PC-3 (cell line): Measurements from ENCODE around the gene PLEKHG4. TPM values are rescaled to one million over a fixed set of nuclear protein-coding genes. Genes with fewer than 3 reads are reported as not detected.

Source experiments
- ATAC-seq: fragments of 200-7000 bp; cut with Tn5 transposase; 2 replicates; pipeline ENCODE4 v1.9.1; 2020; ENCODE audit warnings: mild to moderate bottlenecking, moderate library complexity
- BruUV-seq: library from RNA; stranded (reverse); fragments of 400-500 nt; replicated peaks from 2 replicates; lab custom pipeline; 2021; lab: Mats Ljungman, UMichigan
- CTCF ChIA-PET: fragments of 300-600 bp; sonication (Branson Sonifier 250); formaldehyde crosslinking; loops from one replicate; lab custom pipeline; 2022; ENCODE audit warnings: antibody characterized with exemption; lab: Charles Lee
- POLR2A ChIA-PET: fragments of 300-600 bp; sonication (Branson Sonifier 250); formaldehyde crosslinking; loops from one replicate; lab custom pipeline; 2022; ENCODE audit warnings: antibody characterized with exemption; ENCODE audit not compliant: unreplicated experiment; lab: Charles Lee
- DNase-seq: peaks from one replicate; pipeline ENCODE4 v3.0.0-alpha.2; 2015
- H2AFZ ChIP-seq: fragments of 300-600 bp; sonication (generic); 2 replicates; pipeline ENCODE4 v1.6.0; 2016; ENCODE audit warnings: antibody characterized with exemption, low read length
- H3F3A ChIP-seq: fragments of 300-600 bp; sonication (generic); one replicate; pipeline ENCODE4 v1.6.0; 2017; ENCODE audit warnings: antibody characterized with exemption, low read length, control low read depth, mild to moderate bottlenecking; ENCODE audit not compliant: unreplicated experiment
- H3K27ac ChIP-seq: fragments of 300-600 bp; sonication (generic); 2 replicates; pipeline ENCODE4 v1.5.1; 2016; ENCODE audit warnings: mild to moderate bottlenecking, low read length
- H3K27me3 ChIP-seq: fragments of 300-600 bp; sonication (generic); 2 replicates; pipeline ENCODE4 v1.6.1; 2016; ENCODE audit warnings: low read length, mixed read lengths
- H3K36me3 ChIP-seq: fragments of 300-600 bp; sonication (generic); 2 replicates; pipeline ENCODE4 v1.6.1; 2016; ENCODE audit warnings: low read depth, mixed run types, low read length, mixed read lengths
- H3K4me1 ChIP-seq: fragments of 300-600 bp; sonication (generic); 2 replicates; pipeline ENCODE4 v1.5.1; 2016; ENCODE audit warnings: low read length; ENCODE audit not compliant: insufficient read depth
- H3K4me2 ChIP-seq: fragments of 300-600 bp; sonication (generic); 2 replicates; pipeline ENCODE4 v1.6.0; 2016; ENCODE audit warnings: low read length
- H3K4me3 ChIP-seq: fragments of 300-600 bp; sonication (generic); 2 replicates; pipeline ENCODE4 v1.5.1; 2016; ENCODE audit warnings: mild to moderate bottlenecking, low read length, mixed read lengths
- H3K79me2 ChIP-seq: fragments of 300-600 bp; sonication (generic); 2 replicates; pipeline ENCODE4 v1.6.1; 2017; ENCODE audit warnings: low read length, mixed read lengths
- H3K9ac ChIP-seq: fragments of 300-600 bp; sonication (generic); 2 replicates; pipeline ENCODE4 v1.6.0; 2016; ENCODE audit warnings: mild to moderate bottlenecking, low read length
- H3K9me2 ChIP-seq: fragments of 300-600 bp; sonication (generic); replicated peaks from 2 replicates; pipeline ENCODE4 v1.6.1; 2016; ENCODE audit warnings: mixed run types, low read length, mixed read lengths
- H3K9me3 ChIP-seq: fragments of 300-600 bp; sonication (generic); 2 replicates; pipeline ENCODE4 v1.6.1; 2016; ENCODE audit warnings: low read length, mixed read lengths
- H4K20me1 ChIP-seq: fragments of 300-600 bp; sonication (generic); 2 replicates; pipeline ENCODE4 v1.6.1; 2016; ENCODE audit warnings: low read length, mixed read lengths
- EZH2 ChIP-seq: fragments of 300-600 bp; sonication (generic); IDR thresholded peaks from one replicate; pipeline ENCODE4 v1.6.1; 2017; ENCODE audit warnings: antibody characterized with exemption, mild to moderate bottlenecking, low read length; ENCODE audit not compliant: unreplicated experiment
- EZH2phosphoT487 ChIP-seq: fragments of 300-600 bp; sonication (generic); IDR thresholded peaks from 2 replicates; pipeline ENCODE4 v1.6.1; 2018; ENCODE audit warnings: mild to moderate bottlenecking, antibody characterized with exemption, low read length, borderline replicate concordance
- intact Hi-C: fragments of 100-400 bp; cut with micrococcal nuclease; formaldehyde crosslinking; loops from 2 replicates; pipeline ENCODE4 v1.9.0; 2023
- total RNA-seq: library from RNA; depleted of rRNA; stranded (reverse); fragments of >200 nt; gene quantifications from 2 replicates; pipeline ENCODE4 v1.2.3, GENCODE V29; 2014
- TF ChIP-seq, protein P1 (sequence below): fragments of 300-600 bp; sonication (generic); conservative IDR thresholded peaks from 2 replicates; pipeline ENCODE4 v1.5.1; 2017; ENCODE audit warnings: antibody characterized with exemption, low read depth, mild to moderate bottlenecking, low read length

Gene PLEKHG4
- total RNA-seq, 1 experiment from 2014 or later, result 8.9 TPM

DNA sequence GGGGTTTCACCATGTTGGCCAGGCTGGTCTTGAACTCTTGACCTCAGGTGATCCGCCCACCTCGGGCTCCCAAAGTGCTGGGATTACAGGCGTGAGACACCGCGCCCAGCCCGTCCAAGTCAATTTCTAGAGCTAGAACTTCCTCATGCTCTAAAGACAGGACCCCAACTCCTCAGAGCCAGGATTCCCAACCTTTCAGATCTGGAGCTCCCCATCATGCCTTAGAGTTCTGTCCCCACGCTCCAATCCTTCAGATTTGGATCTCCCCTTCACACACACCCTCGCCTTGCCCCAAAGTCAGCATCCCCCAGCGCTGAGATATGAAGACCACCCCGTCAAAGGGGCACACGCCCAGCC, 46.8 kb downstream of the PLEKHG4 start:
- Histone ChIP-seq H3K4me1 (peaks cover 5% of the 10 kb centered on the region; the same call in 1 of the 2 replicates), H3K4me3 (no peak overlapping the region), H3K36me3 (no peaks in the 10 kb centered on the region), H2AFZ (no peak overlapping the region), H3K9me3 (no peaks in the 10 kb centered on the region), H3F3A (no peaks in the 10 kb centered on the region), H3K27ac (no peak overlapping the region), H3K79me2 (no peaks in the 10 kb centered on the region), H3K9ac (no peak overlapping the region), H3K9me2 (no peaks in the 10 kb centered on the region), H3K27me3 (no peaks in the 10 kb centered on the region), H3K4me2 (no peak overlapping the region), H4K20me1 (no peaks in the 10 kb centered on the region)
- DNase-seq (no peak), ATAC-seq (no peak)
- TF ChIP-seq EZH2, result no peak
- TF ChIP-seq, protein P1, sequence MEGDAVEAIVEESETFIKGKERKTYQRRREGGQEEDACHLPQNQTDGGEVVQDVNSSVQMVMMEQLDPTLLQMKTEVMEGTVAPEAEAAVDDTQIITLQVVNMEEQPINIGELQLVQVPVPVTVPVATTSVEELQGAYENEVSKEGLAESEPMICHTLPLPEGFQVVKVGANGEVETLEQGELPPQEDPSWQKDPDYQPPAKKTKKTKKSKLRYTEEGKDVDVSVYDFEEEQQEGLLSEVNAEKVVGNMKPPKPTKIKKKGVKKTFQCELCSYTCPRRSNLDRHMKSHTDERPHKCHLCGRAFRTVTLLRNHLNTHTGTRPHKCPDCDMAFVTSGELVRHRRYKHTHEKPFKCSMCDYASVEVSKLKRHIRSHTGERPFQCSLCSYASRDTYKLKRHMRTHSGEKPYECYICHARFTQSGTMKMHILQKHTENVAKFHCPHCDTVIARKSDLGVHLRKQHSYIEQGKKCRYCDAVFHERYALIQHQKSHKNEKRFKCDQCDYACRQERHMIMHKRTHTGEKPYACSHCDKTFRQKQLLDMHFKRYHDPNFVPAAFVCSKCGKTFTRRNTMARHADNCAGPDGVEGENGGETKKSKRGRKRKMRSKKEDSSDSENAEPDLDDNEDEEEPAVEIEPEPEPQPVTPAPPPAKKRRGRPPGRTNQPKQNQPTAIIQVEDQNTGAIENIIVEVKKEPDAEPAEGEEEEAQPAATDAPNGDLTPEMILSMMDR, result no peak
- TF ChIP-seq EZH2phosphoT487, result no peak
- no TSS peak for BruUV-seq
- ChIA-PET POLR2A (no interaction called here), CTCF (no interaction called here)
- intact Hi-C loops, result no loop called here

DNA sequence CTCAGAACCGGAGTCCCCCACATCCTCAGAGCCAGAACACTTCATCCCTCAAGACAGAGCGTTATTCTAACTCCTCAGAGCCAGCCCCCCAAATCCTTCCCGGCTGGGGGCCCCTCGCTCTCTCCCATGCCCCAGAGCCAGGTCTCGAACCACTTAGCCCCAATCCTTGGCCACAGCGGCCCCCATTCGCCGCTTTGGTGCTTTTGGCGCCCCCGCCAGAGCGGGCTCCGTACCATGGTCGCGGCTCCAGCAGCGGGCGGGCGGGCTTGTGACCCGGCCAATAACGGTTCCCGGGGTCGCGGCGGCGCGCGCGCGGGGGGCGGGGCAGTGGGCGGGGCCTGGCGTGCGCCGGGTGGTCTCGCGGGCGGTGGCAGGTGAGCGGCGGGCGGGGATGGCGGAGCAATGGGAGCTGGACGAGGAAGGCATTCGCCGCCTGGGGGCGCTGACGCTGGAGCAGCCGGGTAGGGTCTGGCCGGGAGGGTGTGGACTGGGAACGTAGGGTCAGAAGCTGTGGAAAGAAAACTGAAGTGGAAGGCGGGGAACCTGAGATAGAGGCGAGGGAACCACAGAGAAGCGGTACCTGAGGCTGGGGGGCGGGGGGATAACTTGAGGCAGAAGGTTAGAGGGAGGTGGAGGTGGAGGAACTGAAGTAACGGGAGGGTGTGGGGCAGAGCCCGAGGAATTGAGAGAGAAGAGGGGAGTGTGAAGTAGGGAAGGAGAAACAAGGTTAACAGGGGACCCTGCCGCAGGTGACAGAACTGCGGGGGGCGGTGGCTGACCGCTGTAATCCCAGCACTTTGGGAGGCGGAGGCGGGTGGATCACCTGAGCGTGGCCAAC, 47.4 kb downstream of the PLEKHG4 start, which contains the start of the genes KCTD19 and LRRC36:
KCTD19 (minus strand) TSS at position 270 of the 838 bp plus-strand sequence; CDS start at position 236, 34 bp downstream.
LRRC36 (plus strand) TSS at position 344 of the 838 bp plus-strand sequence; CDS start at position 392, 48 bp downstream.
- Histone ChIP-seq H3K9ac (no peak within 1 kb of the TSS), H3K4me2 (no peak within 1 kb of the TSS), H3K9me2 (no peaks in the 10 kb centered on the region), H3F3A (no peaks in the 10 kb centered on the region), H3K36me3 (no peaks in the 10 kb centered on the region), H3K4me3 (no peak within 1 kb of the TSS), H3K9me3 (no peaks in the 10 kb centered on the region), H3K27ac (no peak within 1 kb of the TSS), H3K4me1 (peaks cover 5% of the 10 kb centered on the region; the same call in 1 of the 2 replicates), H2AFZ (no peak within 1 kb of the TSS), H3K79me2 (no peaks in the 10 kb centered on the region), H4K20me1 (no peaks in the 10 kb centered on the region), H3K27me3 (no peaks in the 10 kb centered on the region)
- DNase-seq (no peak), ATAC-seq (no peak)
- ChIA-PET POLR2A (no interaction called here), CTCF (no interaction called here)
- TF ChIP-seq, protein P1, result no peak
- TF ChIP-seq EZH2phosphoT487 (no peak), EZH2 (no peak)
- intact Hi-C loops, result no loop called here
- BruUV-seq, result no TSS peak

DNA sequence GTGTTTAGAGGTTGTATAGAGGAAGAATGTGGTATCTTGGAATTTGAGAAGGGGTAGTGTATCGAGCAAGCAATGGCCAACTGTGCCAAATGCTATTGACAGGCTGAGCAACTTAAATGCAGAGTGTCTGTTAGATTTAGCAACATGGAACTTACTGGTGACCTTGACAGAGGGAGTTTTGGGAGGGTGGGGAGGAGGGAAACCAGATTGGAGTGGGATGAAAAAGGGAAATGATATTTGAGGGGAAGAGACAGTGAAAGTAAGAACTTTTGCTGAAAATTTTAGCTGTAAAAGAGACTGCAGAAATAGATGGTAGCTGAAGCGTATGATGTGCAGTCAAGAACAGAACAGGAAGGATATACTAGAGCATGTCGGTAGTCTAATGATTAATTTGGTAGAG, 48.4 kb downstream of the PLEKHG4 start:
- intact Hi-C loops, result no loop called here

More for the DNA sequence above, 48.4 kb downstream of the PLEKHG4 start:
- H3K4me1 ChIP-seq, result peaks cover 5% of the 10 kb centered on the region; the same call in 1 of the 2 replicates
- no peaks in the 10 kb centered on the region for H3K79me2 ChIP-seq
- H3K4me3 ChIP-seq, result no peak overlapping the region
- H3K9me3 ChIP-seq, result no peaks in the 10 kb centered on the region
- no peak overlapping the region for H3K4me2 ChIP-seq
- H3K36me3 ChIP-seq, result no peaks in the 10 kb centered on the region
- H3K9me2 ChIP-seq, result no peaks in the 10 kb centered on the region
- H2AFZ ChIP-seq, result no peak overlapping the region
- no peaks in the 10 kb centered on the region for H3F3A ChIP-seq
- no TSS peak for BruUV-seq
- H3K9ac ChIP-seq, result no peak overlapping the region
- no peak overlapping the region for H3K27ac ChIP-seq
- no peak for ATAC-seq
- TF ChIP-seq, protein P1, result no peak
- TF ChIP-seq EZH2phosphoT487, result no peak
- no peak for TF ChIP-seq EZH2
- DNase-seq, result no peak
- no peaks in the 10 kb centered on the region for H4K20me1 ChIP-seq
- H3K27me3 ChIP-seq, result no peaks in the 10 kb centered on the region
- CTCF ChIA-PET, result no interaction called here
- POLR2A ChIA-PET, result interaction anchor here (0.5 kb wide), 1 partner anchor 86 kb away, joined by 9 read pairs; no protein-coding TSS in a partner anchor
